Suppressor macrophage treated with lipopolysaccharide for 4 hours (primary cell): ENCODE measurements around the gene DOC2B.

Experiments used
- DNase-seq: peaks from one replicate; pipeline ENCODE4 v3.0.0-alpha.2; 2020

DOC2B gene

DNA sequence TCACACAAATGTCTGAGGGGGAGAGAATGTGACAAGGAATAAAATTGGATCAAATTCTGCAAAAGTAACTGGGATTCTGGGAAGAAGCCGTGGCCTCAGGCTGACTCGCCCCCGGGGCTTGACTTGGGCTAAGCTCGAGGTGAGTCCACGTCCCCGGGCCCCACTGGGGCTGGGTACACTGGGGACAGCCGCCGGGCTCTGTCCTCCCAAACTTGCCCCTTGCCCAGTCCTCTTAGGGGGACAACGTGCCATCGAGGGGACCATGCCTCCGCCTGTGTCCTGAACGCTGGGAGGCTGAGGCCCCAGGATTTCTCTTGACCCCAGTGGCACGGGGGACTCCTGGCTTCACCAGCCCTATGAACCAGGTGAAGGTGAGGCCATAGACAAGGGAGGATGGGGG lies 21.1 kb downstream of the DOC2B start:
- no peak for DNase-seq

DNA sequence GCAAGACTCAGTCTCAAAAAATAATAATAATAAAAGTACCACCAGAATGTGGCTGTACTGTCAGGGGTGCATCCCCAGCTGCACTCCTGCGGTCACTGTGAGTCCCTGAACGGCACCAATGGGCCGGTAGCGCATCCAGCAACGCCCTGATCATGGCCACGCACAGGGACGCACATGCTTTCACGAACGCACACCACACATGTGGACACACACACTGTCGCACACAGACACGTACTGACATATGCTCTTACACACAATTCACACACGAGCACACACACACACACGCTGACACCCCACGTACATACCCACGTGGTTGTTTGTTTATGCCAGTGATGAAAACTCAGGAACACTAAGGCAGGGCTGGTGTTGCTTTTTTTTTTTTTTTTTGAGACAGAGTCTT lies 21.8 kb downstream of the DOC2B start:
- no peak for DNase-seq

DNA sequence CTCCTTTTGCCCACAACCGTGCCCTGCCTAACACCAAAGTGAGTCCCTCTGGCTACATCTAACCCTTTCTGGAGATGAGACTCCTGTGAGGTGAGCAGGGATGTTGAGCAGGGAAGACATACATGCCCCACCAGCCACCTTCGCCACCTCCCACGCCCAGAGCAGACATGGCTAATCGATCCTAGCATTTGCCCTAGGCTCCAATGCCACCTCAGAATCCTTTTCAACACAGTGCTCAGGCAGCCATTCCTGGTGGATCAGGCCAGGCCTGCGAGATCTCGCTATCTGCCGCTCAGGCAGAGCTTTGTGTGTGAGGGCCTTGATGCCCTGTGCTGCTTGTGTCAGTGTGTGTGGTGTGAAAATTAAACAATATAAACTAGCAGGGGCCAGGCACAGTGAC lies 23.1 kb downstream of the DOC2B start:
- no peak for DNase-seq

DNA sequence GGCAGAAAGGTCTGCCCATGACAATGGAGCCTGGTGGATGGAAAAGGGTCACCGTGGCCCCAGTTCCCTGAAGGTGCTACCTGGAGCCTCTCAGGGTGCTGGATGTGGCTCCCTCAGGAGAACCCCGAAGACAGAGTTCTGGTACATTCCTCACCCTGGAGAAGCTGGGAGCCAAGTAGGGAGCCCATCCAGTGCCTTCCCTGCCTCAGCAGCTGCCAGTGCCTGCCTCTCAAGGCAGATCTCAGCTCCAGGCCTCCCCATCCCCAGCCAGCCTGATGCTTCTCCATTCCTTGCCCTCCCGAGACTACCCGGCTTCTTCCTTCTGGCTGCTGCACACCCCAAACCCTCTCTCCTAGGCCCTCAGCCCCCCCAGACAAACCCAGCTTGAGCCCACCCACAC lies 23.5 kb downstream of the DOC2B start:
- no peak for DNase-seq

DNA sequence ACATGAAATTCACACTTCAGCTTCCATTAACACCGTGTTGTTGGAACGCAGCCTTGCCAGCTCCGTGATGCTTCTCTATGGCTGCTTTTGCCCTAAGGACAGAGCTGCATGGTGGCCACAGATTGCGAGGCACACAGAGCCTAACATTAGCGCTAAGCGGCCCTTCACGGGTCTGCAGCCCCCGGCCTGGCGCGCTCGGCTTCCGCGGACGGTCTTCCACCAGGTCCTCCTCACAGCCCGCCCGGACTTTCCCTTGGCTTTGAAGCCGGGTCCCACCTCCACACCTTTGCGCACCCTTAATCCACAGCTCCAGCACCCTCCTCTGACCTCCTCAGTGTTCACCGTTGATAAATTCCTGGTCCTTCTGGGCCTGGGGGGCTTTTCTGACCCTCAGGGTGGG lies 24.5 kb downstream of the DOC2B start:
- no peak for DNase-seq

DNA sequence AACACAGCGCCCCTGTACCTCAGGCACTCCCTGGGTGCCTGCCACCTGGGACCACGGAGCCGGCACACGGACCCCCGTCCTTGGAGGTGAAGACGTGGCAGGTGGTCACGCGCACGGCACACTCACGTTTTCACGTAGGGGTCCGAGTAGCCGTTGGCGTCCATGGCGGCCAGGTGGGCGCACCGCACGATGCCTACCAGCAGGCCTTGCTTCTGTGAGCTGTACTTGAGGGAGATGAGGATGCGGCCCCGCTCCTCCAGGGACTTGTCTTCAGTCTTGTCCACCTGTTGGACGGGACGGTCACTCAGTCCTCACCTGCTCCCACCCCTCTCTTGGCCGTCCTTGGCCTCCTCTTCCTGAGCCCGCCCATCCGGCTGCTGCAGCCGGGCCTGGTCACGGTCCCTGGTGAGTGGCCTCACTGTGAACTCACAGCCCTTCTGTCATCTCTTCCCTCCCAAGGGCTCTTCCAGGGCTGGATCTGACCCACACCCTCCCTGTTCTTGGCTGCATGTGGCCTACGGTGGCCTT lies 25.3 kb downstream of the DOC2B start:
- DNase-seq: no peak

DNA sequence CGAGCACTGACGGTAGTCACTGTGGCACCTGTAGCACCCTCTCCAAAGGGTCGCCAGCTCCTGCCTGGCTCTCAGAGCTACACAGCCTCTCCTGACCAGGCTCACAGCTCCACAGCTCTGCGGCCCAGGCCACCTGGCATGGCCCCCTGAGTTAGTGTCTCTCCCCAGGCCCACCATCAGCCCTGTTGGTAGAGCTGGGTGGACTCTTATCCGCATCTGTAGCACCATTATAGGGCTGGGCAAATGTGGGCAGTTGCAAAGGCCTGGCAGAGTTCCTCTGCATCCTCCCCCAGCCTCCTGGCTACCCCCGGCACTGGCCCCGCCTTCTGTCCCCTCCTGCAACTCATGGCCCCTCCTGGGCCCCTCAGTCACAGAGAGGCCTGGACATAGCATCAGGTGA lies 25.9 kb downstream of the DOC2B start:
- no peak for DNase-seq

DNA sequence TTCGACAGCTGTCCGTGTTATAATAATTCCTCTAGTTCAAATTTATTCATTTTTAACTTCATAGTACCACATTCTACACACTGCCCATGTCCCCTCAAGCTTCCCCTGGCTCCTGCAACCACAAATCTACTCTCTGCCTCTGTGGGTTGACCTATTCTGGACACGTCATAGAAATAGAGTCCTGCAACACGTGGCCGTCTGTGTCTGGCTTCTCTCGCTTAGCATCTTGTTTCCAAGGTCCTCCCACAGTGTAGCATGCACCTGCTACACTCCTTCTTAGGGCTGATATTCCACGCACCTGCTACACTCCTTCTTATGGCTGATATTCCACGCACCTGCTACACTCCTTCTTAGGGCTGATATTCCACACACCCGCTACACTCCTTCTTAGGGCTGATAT lies 27.6 kb downstream of the DOC2B start:
- DNase-seq: no peak

DNA sequence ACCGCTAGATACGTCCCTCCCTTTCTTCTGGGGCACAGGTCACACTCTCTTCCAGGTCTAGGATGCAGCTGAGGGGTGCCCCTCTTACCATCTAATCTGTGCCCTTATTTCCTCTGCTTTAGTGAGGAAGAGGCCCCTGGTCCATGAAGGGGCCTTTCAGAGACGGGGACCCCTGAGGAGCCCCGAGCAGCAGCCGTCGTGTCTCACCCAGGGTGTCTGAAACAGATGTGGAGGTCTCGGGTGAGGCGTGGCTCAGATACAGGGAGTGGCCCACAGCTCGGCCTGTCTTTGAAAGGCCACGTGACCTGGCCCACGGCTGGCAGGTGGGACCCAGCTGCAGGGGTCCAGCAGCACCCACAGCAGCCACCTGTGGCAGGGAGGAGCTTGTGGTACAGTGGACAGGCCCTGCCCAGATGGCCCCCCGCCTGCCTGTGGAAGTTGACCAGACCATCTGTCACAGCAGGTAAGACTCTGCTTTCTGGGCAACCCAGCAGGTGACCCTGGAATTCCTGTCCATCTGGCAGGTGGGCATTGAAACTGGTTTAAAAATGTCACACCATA lies 28.5 kb downstream of the DOC2B start:
- DNase-seq: no peak

DNA sequence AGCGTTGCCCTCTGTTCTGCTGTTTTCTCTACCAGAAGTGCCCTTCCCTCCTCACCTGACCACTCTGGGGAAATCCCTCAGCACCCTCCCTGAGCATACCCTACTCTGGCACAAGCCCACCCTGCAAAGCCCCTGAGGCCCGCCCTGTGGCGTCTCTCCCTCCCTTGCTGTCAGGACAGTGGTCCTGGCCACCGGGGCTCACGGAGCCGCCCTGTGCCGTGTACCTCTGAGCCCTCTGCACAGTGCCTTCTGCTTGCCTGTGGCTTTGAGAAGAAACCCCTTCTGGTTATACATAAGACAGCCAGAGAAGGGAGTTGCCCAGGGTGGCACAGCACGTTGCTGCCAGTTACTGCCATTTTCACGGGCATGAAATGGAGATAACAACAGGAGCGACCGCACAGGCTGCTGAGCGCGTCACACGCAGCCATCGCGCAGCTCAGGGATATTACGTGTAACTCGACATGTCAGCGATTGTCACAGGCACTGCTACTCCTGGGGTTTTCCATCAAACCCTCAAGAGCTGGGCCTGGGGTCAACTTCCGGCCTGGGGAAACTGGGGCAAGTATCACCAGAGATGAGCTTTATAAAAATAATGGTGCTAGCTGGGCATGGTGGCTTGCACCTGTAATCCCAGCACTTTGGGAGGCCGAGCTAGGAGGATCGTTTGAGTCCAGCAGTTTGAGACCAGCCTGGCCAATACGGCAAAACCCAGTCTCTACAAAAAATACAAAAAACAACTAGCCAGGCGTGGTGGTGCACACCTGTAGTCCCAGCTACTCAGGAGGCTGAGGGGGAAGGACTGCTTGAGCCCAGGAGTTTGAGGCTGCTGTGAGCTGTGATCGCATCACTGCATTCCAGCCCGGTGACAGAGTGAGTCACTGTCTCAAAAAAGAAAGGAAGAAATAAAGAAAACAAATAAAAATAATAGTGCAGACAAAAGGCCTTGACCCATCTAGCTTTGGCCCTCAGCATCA lies 29.3 kb downstream of the DOC2B start:
- no peak for DNase-seq

DNA sequence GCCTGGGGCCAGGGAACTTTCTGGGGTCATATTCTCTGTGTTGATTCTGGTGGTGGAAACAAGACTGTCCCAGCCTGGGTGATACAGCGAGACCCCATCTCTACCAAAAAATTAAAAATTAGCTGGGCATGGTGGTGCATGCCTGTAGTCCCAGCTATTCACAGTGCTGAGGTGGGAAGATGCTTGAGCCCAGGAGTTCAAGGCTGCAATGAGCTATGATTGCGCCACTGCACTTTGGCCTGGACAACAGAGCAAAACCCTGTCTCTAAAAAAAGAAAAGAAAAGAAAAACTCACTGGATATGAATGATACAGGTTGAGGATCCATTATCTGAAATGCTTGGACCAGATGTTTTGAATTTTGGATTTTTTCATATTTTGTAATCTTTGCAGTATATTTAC lies 30.4 kb downstream of the DOC2B start:
- DNase-seq: no peak

DNA sequence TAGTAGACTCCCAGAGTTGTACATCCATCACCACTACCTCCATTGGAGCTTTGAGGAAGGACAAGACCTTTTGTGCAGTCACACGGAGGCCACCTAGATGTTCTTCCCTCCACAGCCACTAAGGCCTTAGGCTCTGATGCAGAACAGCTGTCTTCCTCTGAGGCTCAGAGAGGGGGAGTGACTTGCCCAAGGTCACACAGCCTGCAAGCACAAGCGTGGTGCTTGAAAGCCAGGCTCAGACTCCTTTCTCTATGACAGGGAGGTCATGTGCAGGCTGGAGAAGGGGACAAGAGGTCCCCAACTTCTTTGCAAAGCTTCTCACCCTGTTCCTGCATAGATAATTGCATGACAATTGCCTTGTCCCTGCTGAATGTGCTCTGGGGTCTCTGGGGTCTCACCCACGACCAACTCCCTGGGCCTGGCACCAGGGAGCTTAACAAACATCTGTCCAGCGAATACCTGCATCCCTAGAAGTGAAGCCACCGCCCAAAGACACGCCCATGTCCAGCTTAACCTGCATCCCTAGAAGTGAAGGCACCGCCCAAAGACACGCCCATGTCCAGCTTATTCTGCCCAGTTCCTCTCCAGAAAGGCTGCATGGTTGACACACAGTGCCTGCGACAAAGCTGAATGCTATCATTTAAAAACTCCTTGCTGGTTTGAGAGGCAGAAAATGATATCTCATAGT lies 31.4 kb downstream of the DOC2B start:
- no peak for DNase-seq

DNA sequence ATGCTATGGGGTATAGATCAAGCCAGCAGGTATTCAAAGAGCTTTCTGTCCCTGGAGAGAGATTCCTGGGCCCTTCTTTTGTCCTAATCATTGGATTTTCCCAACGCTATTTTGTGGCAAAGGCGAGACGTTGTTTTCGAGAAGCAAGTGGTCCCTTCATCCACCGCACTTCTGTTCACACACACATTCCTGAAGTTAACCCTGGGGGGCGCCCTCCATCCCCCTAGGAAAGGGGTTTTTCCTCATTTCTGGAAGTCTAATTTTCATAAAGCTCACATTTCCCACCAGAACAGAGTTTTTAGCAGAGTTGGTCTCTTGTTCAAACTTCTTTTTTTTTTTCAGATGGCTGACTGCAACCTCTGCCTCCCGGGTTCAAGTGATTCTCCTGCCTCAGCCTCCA lies 32.2 kb downstream of the DOC2B start:
- DNase-seq: no peak

DNA sequence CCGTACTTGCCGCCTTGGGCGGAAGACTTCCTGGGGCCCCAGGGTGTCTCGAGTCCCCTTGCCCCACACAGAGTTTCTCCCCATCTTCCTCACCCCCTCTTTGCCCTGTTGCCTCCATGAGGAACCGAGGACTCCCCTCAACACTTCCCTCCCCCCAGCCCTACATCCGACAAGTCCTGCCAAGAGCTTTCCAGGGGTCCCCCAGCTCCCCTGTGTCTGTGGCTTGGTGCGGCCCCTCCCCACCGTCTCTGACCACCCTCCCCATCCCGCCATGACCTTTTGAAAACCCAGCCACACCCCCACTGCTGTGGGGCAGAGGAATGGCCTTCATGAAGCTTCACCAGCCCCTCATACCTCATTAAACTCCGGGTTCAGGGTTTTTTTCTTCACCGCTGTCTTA lies 32.7 kb downstream of the DOC2B start:
- DNase-seq: no peak

DNA sequence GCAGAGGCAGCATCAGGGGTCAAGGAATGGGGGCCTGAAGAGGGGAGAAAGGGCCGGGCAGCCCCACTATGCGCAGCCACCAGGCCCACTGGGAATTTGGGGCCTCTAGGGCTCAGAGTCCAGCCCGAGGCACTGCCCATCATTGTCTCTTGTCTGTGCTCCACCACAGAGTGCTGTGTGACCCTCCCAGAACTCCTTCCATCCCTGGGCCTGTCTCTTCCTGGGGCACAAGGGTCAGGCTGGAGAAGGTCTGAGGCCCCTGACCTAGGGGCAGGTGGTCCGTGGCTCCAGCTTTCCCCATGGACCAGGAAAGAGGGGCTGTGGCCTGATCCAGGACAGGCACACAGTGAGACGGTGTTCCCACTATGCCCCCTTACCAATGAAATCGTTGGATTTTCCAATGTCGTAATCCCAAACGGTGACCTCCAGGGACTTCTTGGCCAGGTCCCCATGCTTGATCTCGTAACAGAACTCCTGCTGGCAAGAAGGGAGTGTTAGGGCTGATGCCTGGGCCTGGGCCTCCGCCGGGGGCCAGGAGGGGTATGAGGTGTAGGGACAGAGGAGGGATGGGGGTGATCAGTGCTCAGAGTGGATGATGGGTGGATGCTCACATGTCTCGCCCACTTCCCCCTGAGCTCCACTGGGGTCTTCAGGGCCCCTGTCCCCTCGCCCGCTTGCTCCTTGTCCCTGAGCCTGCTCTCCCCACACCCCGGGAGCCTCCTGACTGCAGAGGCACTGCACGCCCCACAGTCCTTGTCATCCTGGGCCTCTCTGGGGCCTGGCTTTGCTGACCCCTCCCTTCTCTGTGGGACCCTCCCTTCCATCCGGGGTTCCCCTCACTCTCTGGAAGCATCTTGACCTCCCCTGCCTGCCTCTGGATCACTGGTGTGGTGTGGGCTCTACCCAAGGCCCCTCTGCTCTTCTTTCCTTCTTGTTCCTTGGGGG lies 33.4 kb downstream of the DOC2B start:
- no peak for DNase-seq

DNA sequence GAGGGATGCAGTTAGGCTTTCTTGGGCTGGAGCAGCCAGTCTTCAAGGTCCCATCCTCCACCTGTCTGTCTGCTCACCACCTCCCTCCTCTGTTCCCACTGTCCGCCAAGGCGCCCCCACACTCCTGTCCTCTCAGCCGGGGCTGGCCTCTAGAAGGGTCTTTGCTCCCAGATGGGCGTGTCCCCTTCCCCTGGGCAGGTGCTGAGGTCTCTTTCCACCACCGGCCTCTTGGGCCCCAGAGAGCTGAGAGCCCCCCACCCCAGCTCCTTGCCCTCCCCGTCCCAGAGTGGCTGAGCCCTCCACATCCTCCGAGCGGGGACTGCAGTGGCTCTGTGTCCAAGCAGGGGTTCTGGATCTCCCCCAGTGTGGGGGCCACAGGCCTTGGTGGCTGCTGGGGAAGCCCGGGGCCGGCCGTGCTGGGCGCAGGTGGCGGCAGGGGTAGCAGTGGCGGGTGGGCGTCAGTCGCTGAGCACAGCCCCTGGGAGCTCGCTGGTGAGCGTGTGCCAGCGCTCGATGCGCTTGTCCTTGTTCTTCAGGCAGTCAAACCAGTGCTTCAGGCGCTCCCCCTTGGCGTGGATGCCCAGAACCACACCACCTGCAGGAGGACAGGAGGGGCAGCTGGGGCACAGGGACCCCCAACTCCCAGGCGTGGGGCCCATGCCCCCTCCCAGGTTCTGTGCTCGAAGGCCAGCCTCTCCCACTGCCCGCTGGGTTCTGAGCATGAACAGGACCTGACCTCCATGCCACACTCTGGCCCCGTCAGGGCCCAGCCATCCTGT lies 34.3 kb downstream of the DOC2B start:
- no peak for DNase-seq

DNA sequence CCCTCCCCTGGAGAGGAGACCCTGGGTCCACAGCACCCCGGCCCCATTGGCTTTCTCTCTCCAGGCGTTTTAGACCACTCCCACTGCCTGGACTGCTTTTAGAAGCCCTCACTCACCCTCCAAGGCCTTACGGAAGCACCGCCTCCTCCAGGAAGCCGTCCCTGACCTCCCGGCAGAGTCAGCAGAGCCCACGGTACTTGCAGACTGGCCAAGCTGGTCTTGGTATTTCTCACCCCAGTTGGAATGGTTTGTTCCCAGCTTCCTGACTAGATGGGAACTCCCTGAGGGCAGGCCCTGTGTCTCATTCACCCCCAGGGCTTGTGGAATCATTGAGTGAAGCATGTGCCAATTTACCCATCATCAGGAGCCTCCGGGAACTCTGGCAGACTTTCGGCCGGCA lies 34.9 kb downstream of the DOC2B start:
- no peak for DNase-seq

DNA sequence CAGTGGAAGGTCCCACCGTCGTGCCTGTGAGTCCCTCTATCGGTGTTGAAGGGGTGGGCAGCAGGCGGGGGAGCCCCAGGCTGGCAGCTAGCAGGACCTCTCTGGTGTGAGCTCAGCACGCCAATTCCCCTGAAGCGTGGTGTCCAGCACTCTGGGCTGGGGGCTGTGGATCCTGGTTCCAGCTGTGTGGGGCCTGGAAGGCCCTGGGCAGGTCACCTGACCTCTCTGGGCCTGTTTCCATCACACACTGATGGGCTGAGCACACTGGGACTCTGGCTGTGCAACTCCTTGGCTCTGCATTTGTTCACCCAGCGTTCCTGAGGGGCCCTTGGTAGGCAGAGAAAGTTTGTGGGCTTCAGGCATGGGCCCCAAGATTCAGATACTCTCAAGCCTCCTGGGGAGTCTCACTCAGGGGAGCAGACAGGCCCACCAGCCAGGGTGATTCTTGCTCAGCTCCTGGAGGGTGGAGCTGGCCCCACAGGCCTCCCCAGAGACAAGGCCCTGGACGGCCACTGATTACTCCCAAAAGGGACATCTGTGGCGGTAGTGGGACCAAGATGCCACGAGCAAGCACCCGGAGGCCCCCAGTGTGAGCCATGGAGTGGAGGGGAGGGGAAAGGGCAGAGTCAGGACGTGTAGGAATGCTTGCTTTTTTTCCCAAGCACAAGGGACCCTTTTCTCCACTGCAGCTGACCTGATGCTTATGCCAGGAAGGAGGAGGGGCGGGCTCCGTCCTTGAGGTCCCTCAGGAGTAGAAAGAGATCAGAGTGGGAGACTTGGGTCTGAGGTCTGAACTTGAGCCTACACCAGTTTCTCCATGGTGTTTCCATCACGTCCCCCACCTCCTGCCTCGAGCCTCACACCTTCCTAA lies 35.5 kb downstream of the DOC2B start:
- no peak for DNase-seq

DNA sequence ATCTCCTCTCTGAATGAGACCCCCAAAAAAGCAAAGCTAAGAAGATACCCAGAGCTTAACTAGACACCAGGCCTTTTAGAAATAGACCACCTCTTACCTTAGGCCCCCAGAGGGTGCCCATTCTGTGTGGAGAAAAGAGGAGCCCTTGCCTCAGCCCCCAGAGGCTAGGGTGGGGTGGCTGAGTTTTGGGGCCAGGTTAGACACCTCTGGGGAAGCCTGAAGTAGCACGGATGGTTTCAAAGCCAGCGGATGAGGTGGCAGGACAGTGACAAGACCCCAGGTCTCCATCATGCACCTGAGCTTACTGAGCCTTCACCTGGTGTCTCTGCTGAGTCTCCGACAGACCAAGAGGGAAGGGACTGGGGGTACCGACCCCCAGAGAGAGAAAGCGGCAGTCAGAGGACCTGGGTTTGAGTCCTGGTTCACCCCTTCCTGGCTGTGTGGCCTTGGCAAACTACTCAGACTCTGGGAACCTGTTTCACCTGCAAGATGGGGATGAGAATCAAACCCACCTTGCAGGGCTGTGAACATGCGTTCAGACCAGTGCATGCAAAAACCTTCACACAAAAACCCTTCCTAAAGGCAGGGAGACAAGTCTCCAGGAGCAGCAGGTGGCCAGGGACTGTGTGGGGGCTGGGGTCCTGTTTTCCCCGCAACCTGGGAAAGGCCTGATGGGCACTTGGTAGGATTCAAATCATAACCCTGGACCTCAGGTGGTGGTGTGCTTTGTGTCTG lies 36.3 kb downstream of the DOC2B start:
- DNase-seq: no peak

DNA sequence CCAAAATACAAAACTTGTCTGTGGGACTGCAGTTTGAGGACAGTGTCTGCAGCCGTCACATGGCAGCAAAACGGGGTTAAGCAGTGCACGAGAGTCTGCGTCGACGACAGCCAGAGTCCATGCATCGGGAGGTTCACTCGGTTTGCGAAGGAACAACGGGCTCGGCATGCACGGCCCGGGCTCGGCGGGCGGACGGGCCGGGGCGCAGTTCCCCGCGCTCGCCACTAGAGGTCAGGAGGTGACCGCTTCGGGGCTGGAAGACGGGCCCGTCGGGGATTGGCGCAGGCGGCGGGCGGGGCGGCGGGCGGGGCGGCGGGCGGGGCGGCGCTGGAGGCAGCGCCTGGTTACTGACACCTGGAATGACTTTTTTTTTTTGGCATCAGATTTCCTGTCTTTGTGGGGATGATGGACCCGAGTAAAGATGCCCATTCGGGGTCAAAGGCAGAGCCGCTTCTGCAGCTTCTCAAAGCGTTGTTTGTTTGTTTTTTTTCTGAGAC lies 37.6 kb downstream of the DOC2B start:
- peak; percentile 81 for DNase-seq
